HG03439 (cell line): Measurements from ENCODE around the gene MCC.
"Not testable (repeated sequence)": the region's sequence is repeated elsewhere in the genome, so short reads cannot be mapped to it uniquely, and the experiment has no call there.

Experiments
- ATAC-seq: cut with Tn5 transposase; IDR thresholded peaks from one replicate; pipeline ENCODE4 v1.9.1; 2021; ENCODE audit warnings: mild to moderate bottlenecking, moderate library complexity; ENCODE audit not compliant: unreplicated experiment

The MCC gene

DNA sequence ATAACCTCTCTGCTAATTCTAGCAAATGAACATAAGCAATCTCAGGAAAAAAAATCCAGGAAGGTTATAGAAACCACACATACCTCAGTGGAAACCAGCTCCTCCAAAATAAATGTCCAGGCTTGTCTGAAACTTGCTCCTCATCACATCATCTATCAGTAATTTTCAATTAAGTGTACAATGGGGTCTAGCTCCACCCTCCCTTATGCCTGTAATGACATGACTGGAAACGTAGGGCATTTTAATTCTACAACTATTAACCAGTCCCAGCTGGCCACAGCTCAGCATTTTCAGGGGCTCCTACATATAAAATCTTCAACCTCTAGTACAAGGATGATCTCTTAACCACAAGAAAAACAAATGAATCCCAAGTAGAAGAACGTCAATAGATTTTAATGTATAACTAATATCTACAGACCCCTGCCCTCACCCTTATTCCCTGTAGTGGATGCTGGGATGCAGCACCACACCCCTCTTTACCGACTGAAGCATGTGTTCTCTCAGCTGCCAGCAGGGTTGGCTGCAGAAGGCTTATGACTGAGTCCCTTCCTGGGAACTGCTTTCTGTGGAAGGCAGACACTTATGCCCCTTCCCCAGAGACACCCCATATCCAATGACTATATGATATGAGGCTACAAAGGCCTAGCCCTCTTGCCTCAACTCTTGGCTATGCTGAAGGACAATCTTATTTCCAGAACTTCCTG lies 60.2 kb downstream of the MCC start:
- no peak for ATAC-seq

DNA sequence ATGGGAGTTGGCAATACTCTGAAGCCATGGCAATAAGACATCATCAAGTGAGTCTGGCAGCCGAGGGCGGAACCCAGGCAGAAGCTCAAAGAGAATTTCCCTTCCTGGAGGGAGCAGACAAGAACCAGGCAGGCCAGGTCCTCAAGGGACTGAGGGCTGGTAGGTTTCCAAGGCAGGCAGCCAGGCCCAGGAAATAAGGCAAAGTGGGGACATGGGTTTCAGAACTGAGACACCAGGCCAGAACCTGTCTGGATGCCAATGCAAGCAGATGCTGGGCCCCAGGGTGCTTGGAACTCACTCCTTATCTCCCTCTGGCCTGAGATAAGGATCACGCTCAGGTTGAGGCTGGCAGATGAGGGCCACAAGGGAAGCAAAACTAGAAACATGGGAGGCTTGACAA lies 62.3 kb downstream of the MCC start:
- ATAC-seq: no peak

DNA sequence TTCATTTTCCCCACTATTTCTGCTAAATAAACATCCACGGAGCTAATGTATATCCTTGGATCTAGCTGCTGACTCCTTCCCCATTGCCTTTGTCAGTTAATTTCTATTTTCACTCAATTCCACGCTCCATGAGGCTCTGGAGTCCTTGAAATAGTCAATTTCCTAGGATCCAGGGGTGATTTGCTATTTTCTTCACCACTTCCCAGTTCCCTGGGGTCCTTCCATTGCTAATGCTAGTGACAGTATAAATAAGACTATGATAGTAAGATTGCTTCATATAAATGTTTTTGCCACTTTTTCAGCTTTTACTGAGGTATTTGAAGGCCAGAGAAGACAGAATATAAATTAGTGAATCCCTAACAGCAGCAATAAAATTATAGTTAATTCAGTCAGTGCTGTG lies 66.6 kb downstream of the MCC start:
- no peak for ATAC-seq

DNA sequence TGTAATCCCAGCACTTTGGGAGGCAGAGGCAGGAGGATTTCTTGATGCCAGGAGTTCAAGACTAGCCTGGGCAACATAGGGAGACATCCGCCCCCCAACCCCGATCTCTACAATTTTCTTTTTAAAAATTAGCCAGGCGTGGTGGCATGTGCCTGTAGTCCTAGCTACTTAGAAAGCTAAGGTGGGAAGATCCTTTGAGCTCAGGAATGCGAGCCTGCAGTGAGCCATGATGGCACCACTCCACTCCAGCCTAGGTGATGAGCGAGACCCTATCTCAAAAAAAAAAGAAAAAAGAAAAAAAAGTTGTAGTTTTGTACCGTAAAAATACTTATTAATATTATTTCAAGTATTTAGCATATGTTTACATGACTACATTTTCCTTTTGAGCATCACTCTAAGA lies 82.7 kb downstream of the MCC start:
- ATAC-seq: no peak

DNA sequence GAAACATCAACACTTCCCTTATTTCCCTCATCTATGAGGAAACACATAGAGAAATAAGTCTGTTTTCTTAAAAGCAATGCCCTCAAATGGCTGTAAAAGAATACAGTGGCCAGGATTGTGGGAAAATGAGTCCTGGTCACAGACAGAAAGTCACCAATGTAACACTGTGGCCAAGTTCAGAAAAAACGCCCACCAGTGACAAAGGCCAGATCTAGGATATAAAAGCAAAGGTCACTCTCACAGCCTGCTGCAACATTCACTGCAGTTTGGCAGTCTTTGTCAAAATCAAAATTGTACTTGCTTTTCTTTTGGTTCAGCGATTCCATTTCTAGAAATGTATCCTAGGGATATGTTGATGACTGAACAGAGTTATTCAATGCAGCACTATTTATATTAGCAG lies 84.0 kb downstream of the MCC start:
- ATAC-seq: no peak

DNA sequence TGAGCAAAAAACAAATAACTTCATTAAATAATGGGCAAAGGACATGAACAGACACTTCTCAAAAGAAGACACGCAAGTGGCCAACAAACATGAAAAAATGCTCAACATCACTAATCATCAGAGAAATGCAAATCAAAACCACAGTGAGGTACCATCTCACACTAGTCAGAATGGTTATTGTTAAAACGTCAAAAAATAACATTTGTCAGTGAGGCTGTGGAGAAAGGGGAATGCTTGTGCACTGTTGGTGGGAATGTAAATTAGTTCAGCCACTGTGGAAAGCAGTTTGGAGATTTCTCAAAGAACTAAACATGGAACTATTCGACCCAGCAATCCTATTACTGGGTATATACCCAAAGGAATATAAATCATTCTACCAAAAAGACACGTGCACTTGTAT lies 90.3 kb downstream of the MCC start:
- ATAC-seq: not testable (repeated sequence)

DNA sequence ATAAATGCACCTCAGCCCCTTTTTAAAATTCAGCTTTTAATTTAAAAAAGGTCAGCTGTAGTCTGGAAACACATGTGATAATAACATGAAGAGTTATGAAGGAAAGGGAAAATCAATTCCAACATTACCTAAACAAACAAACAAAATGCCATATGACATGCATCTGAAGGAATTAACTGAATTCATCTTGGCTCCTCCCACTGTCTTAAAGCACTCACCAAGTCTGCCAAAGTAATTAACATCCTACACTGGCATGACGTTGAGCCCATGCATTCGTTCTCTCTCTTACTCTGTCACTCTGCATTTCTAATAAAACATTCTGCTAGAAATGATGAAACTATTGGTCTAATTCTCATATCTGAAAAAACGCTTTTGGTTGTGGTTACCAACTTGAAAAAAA lies 91.2 kb downstream of the MCC start:
- no peak for ATAC-seq

DNA sequence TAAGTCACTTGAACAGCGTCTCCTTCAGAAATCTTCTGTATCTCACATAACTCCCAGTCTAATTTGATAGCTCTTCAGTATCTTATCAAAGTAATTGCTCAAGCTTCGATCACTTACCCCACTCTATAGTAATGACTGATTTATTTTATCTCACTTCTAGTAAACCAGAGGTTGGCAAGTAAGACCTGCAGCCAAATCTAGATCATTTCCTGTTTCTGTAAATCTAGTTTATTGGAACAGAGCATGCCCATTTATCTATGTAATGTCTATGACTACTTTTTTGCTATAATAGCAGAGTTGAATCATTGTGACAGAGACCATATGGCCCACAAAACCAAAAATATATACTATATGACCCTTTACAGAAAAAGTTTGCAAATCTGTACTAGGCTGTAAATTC lies 93.6 kb downstream of the MCC start:
- no peak for ATAC-seq

DNA sequence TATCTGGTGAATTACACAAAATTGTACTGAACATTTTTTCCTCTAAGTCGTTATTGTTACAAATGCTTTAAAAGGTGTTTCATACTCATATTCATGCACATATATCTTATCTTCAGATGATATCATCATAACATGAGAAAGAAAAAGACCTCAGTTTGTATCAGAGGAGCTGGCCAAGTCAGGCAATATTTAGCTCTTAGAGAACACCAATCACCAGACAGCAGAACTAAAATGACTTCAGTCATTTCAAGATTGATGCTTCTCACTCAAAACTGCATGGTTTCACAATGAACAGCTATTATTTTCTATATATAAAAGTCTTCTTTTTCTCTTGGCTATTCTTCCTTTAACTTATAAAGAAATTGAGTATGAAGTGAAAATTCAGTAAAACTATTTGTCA lies 98.0 kb downstream of the MCC start:
- peak; percentile 89 for ATAC-seq

DNA sequence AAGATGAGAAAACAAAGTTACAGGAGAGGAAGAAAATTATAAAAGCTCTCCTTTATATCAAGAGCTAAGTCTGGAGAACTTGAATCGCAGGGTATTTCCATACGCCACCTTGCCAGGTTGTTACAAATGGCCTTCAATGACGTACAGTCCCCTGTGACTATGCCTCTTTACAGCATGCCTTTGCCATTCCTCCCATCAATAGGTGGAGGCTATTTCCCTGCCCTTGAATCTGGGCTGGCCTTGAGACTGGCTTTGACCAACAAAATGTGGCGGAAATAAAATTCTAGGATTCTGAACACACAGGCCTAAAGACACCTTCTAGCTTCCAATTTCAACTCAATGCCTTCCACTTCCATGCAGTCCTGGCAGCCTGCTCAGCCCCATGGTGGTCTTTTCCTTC lies 99.1 kb downstream of the MCC start:
- ATAC-seq: no peak

DNA sequence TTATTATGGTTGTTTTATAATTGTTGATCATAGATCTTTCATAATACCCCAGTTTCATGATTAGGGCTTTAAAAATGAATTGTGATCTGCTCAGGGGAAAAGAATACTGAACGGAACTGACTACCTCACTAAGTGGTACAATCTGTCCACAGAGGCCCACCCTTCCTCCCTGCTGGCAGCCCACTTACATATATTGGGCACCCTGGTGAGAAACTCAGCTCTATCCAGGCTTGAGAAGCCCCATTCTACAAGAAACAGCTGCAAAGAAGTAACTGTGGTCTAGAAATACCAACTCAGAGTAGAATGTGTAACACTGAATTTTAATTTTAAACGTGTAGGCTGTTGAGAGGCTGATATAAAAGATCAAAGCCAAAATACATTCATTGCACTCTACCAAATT lies 100.4 kb downstream of the MCC start:
- ATAC-seq: no peak

DNA sequence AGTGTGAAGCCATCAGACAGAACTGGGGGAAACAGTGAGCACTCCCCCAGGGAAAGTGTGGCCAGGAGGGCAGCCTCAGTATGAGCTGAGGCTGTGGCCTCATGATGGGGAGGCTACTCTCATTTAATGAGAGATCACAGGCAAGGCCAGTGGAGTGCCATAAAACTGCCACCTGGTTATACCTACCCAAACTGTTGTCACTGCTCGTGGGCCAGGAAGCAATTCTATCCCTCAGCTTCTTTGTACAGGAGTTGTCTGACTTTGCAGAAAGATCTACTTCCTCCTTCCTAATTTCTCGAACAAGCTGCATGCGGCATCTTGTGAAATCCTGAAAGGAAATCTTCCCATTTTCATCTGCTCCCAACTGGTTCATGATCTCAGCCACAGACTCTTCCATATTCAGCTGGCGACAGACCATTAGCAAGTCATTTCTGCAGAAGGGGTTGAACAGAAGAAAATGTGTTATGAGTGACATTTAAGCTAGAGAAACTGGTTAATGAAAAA lies 103.4 kb downstream of the MCC start:
- ATAC-seq: no peak

DNA sequence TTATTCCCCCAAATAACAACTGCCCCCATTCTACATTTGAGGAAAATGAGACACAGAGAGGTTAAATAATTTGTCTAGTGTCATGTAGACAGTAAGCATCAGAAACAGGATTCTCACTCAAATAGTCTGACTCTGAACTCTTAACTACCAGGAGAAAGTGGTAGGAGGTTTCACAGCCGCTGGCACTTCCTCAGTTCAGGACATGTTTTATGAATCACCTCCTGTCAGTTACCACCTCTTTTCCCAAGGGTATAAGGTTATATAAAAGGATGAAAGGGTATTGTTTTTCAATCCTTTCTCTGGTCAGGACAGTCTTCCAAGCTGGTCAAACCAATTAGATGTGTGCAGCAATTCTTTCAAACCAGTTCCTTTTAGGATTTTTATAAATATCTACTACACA lies 105.5 kb downstream of the MCC start:
- ATAC-seq: no peak

DNA sequence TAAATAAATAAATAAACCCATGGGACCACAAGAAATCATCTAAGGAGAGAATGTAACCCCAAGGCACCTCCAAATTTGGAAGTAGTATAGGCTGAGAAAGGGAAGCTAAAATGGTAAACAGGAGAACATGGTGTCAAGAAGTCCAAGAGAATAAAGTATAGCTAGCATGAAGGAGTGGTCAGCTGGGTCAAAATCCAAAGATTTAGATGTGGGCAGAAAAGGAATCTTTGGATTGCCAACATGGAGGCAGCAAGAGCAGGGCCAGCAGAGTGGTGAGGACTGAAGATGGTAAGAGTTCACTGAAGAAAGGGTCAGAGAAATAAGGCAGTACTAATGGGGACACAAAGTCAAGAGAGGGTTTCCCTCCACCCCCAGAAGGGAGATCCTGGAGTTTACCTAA lies 106.5 kb downstream of the MCC start:
- ATAC-seq: no peak

DNA sequence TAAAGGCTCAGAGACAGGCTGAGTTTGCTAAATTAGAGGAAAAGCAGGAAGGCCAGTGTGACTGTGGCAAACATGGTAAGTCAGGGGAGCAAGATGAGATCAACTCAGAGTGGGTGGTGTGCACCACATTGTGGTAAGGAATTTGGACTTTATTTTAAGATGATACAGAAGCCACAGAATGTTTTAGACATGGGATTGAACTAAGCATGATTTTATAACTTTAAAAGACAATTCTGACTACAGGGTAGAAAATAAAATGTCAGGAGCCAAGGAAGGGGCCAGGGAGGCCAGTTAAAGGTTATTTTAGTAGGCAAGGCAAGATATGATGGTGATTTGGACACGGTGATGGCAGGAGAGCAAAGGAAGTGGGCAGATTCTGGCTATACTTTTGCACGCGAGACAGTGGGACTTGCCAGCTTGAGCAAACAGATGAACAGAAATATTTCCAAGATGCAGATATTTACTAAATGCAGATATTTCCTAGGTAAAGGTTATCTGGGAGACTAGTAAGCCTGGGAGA lies 107.4 kb downstream of the MCC start:
- no peak for ATAC-seq

DNA sequence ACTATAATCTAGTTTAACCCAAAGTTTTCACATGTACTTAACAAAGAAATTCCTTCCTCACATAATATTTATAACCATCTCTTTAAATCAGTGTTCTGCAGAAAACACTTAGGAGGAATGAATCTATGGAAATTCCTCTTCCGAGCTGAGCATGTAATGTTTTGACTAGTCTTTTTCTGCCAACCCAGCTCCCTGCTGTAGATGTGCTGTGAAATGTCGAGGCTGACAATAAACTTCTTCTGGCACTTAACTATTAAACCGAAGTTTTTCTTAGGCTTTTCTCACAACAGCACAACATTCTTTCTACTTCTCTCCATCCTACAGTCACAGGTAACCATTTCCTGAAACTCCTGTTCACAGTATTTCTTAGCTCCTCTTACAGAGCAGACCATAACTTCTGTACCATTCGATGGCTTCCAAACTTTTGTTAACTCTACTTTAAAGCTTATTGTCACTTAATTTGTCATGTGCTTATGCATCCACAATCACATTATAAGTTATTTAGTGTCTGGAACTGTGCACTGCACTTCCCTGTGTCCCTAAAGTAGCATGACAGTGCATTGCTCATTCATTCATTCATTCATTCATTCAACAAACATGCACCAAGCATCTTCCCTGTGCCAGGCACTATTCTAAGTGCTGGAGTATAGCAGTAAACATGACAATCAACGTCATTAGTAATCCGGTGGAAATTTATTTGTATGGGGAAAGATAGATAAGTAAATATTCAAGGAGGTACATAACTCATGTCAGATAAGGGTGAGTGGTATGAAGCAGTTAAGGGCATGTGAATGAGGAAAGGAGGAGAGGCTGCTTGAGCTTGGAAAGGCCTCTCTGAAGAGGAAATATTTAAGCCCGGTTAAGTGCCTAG lies 108.1 kb downstream of the MCC start:
- no peak for ATAC-seq

DNA sequence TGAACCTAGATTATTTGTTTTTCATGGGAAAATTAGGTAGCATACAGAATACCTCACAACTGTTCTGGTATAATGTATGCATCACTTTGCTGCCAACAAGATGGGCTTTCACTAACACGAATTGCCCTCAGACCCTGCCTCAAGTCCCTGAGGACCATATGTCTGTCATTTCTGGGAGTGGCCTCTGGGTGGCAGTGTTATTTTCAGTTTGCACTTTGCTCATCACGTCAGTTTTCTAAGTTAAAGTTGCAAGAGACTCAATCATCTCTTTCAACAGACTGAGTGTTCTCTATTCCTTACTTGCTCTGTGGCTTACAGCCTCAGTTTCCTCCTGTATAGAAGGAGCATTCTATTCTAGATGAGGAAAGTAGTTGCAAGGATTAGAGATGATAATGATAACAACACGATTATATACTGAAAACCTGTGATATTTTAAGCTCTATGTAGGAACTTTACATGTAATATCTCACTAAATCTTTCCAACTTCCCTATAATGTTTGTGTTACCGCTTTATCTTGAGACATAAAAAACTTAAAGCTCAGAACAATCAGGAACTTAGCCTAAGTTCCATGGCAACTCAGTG lies 109.2 kb downstream of the MCC start:
- ATAC-seq: peak; percentile 66

DNA sequence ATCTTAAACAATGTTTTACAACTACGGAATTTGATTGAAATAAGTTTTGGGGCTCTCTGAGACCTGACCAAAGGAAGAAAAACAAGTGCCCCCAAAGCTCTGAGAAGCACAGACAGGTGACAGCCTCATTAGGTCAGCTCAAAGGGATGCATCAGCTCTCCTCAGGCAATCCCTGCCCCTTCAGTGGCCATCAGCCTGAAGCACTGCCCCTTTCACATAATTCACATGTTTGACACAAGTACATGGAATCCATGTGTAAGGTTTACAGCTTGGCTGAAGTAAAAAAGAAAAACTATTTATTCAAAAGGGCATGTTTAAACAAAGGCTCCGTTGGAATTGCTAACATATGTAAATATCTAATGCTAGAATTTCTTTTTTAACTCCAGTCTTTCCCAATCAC lies 109.7 kb downstream of the MCC start:
- no peak for ATAC-seq

DNA sequence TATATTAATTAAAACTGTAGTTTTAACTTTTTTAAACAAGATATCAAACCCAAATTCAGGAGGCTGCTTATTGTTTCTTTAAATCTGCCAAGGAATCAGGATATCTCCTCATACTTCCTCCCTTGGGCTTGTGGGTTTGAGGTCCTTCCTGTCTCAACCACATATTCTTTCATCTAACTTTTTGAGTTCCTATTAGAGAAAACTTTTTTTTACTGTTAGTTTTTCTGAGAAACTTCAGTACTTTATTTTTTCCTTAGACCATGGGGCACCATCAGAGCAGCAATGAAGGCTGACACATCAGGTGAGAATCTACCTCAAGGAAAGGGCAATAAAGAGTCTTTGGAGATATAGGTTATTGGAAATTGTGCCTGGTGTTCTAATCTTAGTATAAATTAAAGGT lies 110.2 kb downstream of the MCC start:
- no peak for ATAC-seq

DNA sequence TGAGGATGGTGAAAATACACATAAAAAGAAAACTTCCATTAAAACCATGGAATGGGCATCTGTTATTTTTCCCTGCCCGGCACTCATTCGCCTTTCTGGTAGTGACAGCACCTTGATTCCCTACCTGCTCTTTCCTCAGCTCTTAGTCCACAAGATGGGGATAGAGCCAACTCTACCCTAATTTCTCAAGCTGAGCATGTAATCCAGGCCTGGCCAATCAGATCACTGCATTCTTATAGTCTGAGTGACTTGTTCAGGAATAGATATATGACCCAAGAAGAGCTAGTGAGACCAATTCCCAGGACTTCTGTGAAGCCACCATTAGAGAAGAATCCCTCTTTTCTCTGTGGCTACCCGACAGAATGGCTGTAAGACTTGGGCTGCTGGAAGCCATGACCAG lies 111.6 kb downstream of the MCC start:
- ATAC-seq: no peak

DNA sequence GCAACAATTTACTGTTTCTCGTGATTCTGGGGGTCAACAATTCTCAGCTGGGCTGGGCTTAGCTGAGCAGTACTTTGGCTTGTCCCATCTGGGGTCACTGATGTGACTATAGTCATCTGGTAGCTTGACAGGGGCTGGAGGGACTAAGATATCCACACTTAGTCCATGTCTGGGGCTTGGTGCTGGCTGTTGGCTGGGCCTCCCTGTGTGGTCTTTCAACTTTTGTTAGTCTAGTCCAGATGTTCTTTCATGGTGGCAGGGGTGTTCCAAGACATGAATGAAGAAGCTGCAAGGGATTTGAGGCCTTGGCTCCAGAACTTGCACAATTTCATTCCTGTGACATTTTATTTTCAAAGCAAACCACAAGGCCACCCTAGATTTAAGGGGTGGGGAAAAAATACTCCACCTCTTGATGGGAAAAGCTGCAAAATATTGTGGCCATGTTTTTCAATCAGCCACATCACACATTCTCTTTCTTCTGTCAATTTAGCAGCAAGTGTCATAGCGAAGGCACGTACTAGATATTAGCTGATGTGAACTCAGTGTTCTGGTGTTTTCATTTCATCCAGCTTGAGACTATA lies 112.7 kb downstream of the MCC start:
- no peak for ATAC-seq
